ENCODE measurements around the gene RBM11. TPM values are rescaled to one million over a fixed set of nuclear protein-coding genes. Genes with fewer than 3 reads are reported as not detected.

Gene RBM11
- total RNA-seq, 3 donors from 2014 or later, result 5.6 TPM; not detected in 1

- TF ChIP-seq POLR2AphosphoS5 (IDR thresholded peaks at IDR 0.05), result no peak
- no peak for TF ChIP-seq CTCF (IDR thresholded peaks at IDR 0.05)
- no peak for TF ChIP-seq POLR2A (IDR thresholded peaks at IDR 0.05)
- DNase-seq (ENCODE audit: low spot score in 2 of 2), result no peak
- H3K4me1 ChIP-seq, result no peaks in the 10 kb centered on the region
- no peak overlapping the region for H3K4me3 ChIP-seq
- H3K27ac ChIP-seq, result no peak overlapping the region
- H3K9me3 ChIP-seq, result no peaks in the 10 kb centered on the region
- H3K36me3 ChIP-seq, result no peaks in the 10 kb centered on the region
- H3K27me3 ChIP-seq, result no peaks in the 10 kb centered on the region
- intact Hi-C loops (cut with DNase I; ENCODE audit: low total_unique reads), result no loop called here
These were observed 25.3 kb downstream of the RBM11 start for GRCh38 chr21:14241297-14241696.

GRCh38 chr21:14243461-14243860, 27.5 kb downstream of the RBM11 start:
- Histone ChIP-seq H3K27ac (no peak overlapping the region), H3K9me3 (no peaks in the 10 kb centered on the region), H3K4me1 (no peaks in the 10 kb centered on the region), H3K4me3 (no peak overlapping the region), H3K27me3 (no peaks in the 10 kb centered on the region), H3K36me3 (no peaks in the 10 kb centered on the region)
- intact Hi-C loops (cut with DNase I; ENCODE audit: low total_unique reads), result no loop called here
- TF ChIP-seq POLR2AphosphoS5 (IDR thresholded peaks at IDR 0.05) (no peak), CTCF (IDR thresholded peaks at IDR 0.05) (no peak), POLR2A (IDR thresholded peaks at IDR 0.05) (no peak)
- no peak for DNase-seq (ENCODE audit: low spot score in 2 of 2)

GRCh38 chr21:14243874-14244273, 27.9 kb downstream of the RBM11 start:
- H3K4me1 ChIP-seq, result no peaks in the 10 kb centered on the region
- TF ChIP-seq CTCF (IDR thresholded peaks at IDR 0.05) (no peak), POLR2A (IDR thresholded peaks at IDR 0.05) (no peak), POLR2AphosphoS5 (IDR thresholded peaks at IDR 0.05) (no peak)
- intact Hi-C loops (cut with DNase I; ENCODE audit: low total_unique reads), result no loop called here
- H3K27ac ChIP-seq, result no peak overlapping the region
- H3K9me3 ChIP-seq, result no peaks in the 10 kb centered on the region
- no peaks in the 10 kb centered on the region for H3K27me3 ChIP-seq
- no peak for DNase-seq (ENCODE audit: low spot score in 2 of 2)
- H3K4me3 ChIP-seq, result no peak overlapping the region
- H3K36me3 ChIP-seq, result no peaks in the 10 kb centered on the region

- no peaks in the 10 kb centered on the region for H3K9me3 ChIP-seq
- no peaks in the 10 kb centered on the region for H3K4me1 ChIP-seq
- no peak overlapping the region for H3K4me3 ChIP-seq
- H3K27ac ChIP-seq, result no peak overlapping the region
- DNase-seq (ENCODE audit: low spot score in 2 of 2), result no peak
- intact Hi-C loops (cut with DNase I; ENCODE audit: low total_unique reads), result no loop called here
- H3K36me3 ChIP-seq, result no peaks in the 10 kb centered on the region
- H3K27me3 ChIP-seq, result no peaks in the 10 kb centered on the region
- no peak for TF ChIP-seq POLR2A (IDR thresholded peaks at IDR 0.05)
- no peak for TF ChIP-seq CTCF (IDR thresholded peaks at IDR 0.05)
- no peak for TF ChIP-seq POLR2AphosphoS5 (IDR thresholded peaks at IDR 0.05)
These were observed 29.0 kb downstream of the RBM11 start for GRCh38 chr21:14244911-14245310.

- no peak overlapping the region for H3K4me3 ChIP-seq
- no peaks in the 10 kb centered on the region for H3K9me3 ChIP-seq
- no peak overlapping the region for H3K27ac ChIP-seq
- no peaks in the 10 kb centered on the region for H3K27me3 ChIP-seq
- no peak for DNase-seq (ENCODE audit: low spot score in 2 of 2)
- intact Hi-C loops (cut with DNase I; ENCODE audit: low total_unique reads), result no loop called here
- TF ChIP-seq POLR2AphosphoS5 (IDR thresholded peaks at IDR 0.05), result no peak
- no peak for TF ChIP-seq CTCF (IDR thresholded peaks at IDR 0.05)
- no peak for TF ChIP-seq POLR2A (IDR thresholded peaks at IDR 0.05)
- no peaks in the 10 kb centered on the region for H3K36me3 ChIP-seq
- no peaks in the 10 kb centered on the region for H3K4me1 ChIP-seq
These were observed 29.8 kb downstream of the RBM11 start for GRCh38 chr21:14245711-14246110.

Measured in breast epithelium (tissue), 4 donors.